SK-N-SH treated with all-trans-retinoic acid at 6 μM for 48 hours (cell line): ENCODE results near the gene SENP5.

ENCODE experiments used
- ARNTL ChIP-seq: fragments of 450-650 bp; formaldehyde crosslinking; IDR thresholded peaks from 2 replicates; pipeline ENCODE4 v1.5.0; 2020; ENCODE audit warnings: low read depth, mild to moderate bottlenecking, moderate library complexity, borderline replicate concordance
- RARB ChIP-seq: fragments of 250-450 bp; sonication (Bioruptor Pico); IDR thresholded peaks from 2 replicates; pipeline ENCODE4 v1.8.0; 2021; ENCODE audit warnings: mild to moderate bottlenecking, moderate library complexity
- TF ChIP-seq, protein P1 (sequence below): fragments of 250-450 bp; sonication (Bioruptor Pico); IDR thresholded peaks from 2 replicates; pipeline ENCODE4 v1.8.0; 2020; ENCODE audit warnings: mild to moderate bottlenecking, moderate library complexity, borderline replicate concordance
- TF ChIP-seq, protein P2 (sequence below): fragments of 250-450 bp; sonication (Bioruptor Pico); IDR thresholded peaks from 2 replicates; pipeline ENCODE4 v1.5.1; 2020; ENCODE audit warnings: low read depth, mild to moderate bottlenecking, moderate library complexity

DNA sequence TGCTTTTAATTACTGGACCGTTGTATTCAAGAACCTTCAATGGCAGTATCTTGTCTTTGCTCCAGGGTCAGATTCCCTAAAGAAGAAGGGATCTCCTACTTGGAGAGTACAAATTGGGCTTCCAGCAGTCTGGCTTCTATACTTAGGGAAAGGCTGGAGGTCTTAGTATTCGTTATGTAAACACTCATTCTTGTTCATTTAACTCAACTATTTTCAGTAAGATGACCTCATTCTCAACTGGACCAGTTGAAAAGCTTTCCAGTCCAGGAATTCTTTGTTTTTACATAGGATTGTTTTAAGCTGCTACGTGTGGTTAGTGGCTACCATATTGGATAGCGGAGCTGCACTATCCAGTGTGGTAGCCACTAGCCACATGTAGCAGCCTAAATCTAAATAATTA lies 4.6 kb downstream of the SENP5 start:
- TF ChIP-seq RARB (CRISPR knock-in tag) (no peak), ARNTL (CRISPR knock-in tag) (no peak)
- TF ChIP-seq, protein P1, sequence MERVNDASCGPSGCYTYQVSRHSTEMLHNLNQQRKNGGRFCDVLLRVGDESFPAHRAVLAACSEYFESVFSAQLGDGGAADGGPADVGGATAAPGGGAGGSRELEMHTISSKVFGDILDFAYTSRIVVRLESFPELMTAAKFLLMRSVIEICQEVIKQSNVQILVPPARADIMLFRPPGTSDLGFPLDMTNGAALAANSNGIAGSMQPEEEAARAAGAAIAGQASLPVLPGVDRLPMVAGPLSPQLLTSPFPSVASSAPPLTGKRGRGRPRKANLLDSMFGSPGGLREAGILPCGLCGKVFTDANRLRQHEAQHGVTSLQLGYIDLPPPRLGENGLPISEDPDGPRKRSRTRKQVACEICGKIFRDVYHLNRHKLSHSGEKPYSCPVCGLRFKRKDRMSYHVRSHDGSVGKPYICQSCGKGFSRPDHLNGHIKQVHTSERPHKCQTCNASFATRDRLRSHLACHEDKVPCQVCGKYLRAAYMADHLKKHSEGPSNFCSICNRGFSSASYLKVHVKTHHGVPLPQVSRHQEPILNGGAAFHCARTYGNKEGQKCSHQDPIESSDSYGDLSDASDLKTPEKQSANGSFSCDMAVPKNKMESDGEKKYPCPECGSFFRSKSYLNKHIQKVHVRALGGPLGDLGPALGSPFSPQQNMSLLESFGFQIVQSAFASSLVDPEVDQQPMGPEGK, result no peak
- TF ChIP-seq, protein P2, sequence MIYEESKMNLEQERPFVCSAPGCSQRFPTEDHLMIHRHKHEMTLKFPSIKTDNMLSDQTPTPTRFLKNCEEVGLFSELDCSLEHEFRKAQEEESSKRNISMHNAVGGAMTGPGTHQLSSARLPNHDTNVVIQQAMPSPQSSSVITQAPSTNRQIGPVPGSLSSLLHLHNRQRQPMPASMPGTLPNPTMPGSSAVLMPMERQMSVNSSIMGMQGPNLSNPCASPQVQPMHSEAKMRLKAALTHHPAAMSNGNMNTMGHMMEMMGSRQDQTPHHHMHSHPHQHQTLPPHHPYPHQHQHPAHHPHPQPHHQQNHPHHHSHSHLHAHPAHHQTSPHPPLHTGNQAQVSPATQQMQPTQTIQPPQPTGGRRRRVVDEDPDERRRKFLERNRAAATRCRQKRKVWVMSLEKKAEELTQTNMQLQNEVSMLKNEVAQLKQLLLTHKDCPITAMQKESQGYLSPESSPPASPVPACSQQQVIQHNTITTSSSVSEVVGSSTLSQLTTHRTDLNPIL, result no peak
